Transverse colon (tissue), 4 donors: ENCODE data around the gene FAM229B.

Experiments
- CTCF ChIP-seq, 5 experiments: fragments of 200-600 bp in 3 of 5; fragments of 450-650 bp in 2 of 5; sonication (generic) in 3 of 5; IDR thresholded peaks; 1 replicate in 2 of 5; 2 replicates in 3 of 5; pipeline ENCODE4 v1.5.1; 2016 to 2017; ENCODE audit warnings: antibody characterized with exemption in 5 of 5, inconsistent platforms in 3 of 5, mild to moderate bottlenecking in 2 of 5, moderate library complexity in 1 of 5
- EP300 ChIP-seq: sonication (generic); formaldehyde crosslinking; IDR thresholded peaks from one replicate; pipeline ENCODE4 v1.6.1; 2017; ENCODE audit warnings: antibody characterized with exemption, low read depth
- POLR2A ChIP-seq: fragments of 450-650 bp; IDR thresholded peaks from one replicate; pipeline ENCODE4 v1.6.1; 2016; ENCODE audit warnings: antibody characterized with exemption, mild to moderate bottlenecking, moderate library complexity
- POLR2AphosphoS5 ChIP-seq, 3 donors: sonication (generic); formaldehyde crosslinking; IDR thresholded peaks; one replicate each; pipeline ENCODE4 v1.6.1; 2016; ENCODE audit warnings: antibody characterized with exemption in 3 of 3

- TF ChIP-seq POLR2A = no peak
- no peak for TF ChIP-seq CTCF (IDR thresholded peaks at IDR 0.05)
- TF ChIP-seq POLR2AphosphoS5 (IDR thresholded peaks at IDR 0.05) = no peak
- no peak for TF ChIP-seq EP300
Observed at GRCh38 chr6:112100561-112100960, 13.2 kb downstream of the FAM229B start.
